SK-N-SH (cell line): Measurements from ENCODE around the gene INHBB. TPM values are rescaled to one million over a fixed set of nuclear protein-coding genes. Genes with fewer than 3 reads are reported as not detected.

ENCODE experiments used
- CTCF ChIA-PET: fragments of 300-600, 350-600 bp; formaldehyde crosslinking; extraction: SDS; loops from one replicate; lab custom pipeline; 2021; lab: Yijun Ruan, JAX
- POLR2A ChIA-PET: fragments of 350-600 bp; sonication (Branson Sonifier 250); formaldehyde crosslinking; extraction: SDS; loops from one replicate; lab custom pipeline; 2020; ENCODE audit warnings: antibody characterized with exemption, inconsistent platforms; lab: Yijun Ruan, JAX
- DNase-seq: peaks from one replicate; pipeline ENCODE4 v3.0.0; 2012
- H2AFZ ChIP-seq: fragments of 200-600 bp; sonication (generic); 2 replicates; pipeline ENCODE4 v1.8.1; 2016; ENCODE audit warnings: antibody characterized with exemption, mild to moderate bottlenecking, low read depth
- H3F3A ChIP-seq: fragments of 200-600 bp; sonication (generic); replicated peaks from 2 replicates; pipeline ENCODE3; 2016; ENCODE audit warnings: antibody characterized with exemption, mild to moderate bottlenecking; ENCODE audit not compliant: insufficient read depth
- H3K27ac ChIP-seq, 2 experiments: fragments of 200-500 bp in 1 of 2; fragments of 200-600 bp in 1 of 2; sonication (Bioruptor generic) in 1 of 2; sonication (generic), shearing (Covaris generic) in 1 of 2; 2 replicates each; pipeline versions ENCODE4 v1.5.1 to v1.6.1; 2014 to 2016; ENCODE audit warnings: low read depth in 2 of 2, inconsistent platforms in 1 of 2, low read length in 1 of 2, mild to moderate bottlenecking in 1 of 2, mixed read lengths in 1 of 2
- H3K27me3 ChIP-seq: fragments of 200-600 bp; sonication (generic), shearing (Covaris generic); 2 replicates; pipeline ENCODE4 v1.6.1; 2016; ENCODE audit warnings: mixed run types; ENCODE audit not compliant: insufficient read depth
- H3K36me3 ChIP-seq, 2 experiments: fragments of 200-500 bp in 1 of 2; fragments of 200-600 bp in 1 of 2; sonication (Bioruptor generic) in 1 of 2; sonication (generic) in 1 of 2; replicated peaks in 1 of 2; 2 replicates each; pipeline versions ENCODE3 to v1.5.1; 2014 to 2016; ENCODE audit warnings: low read length in 1 of 2, mild to moderate bottlenecking in 1 of 2; ENCODE audit not compliant: insufficient read depth in 2 of 2, control insufficient read depth in 1 of 2
- H3K4me1 ChIP-seq, 2 experiments: fragments of 200-500 bp in 1 of 2; fragments of 200-600 bp in 1 of 2; sonication (Bioruptor generic) in 1 of 2; sonication (generic), shearing (Covaris generic) in 1 of 2; 2 replicates each; pipeline versions ENCODE4 v1.5.1 to v1.6.1; 2014 to 2016; ENCODE audit warnings: low read depth in 1 of 2, low read length in 1 of 2, mixed run types in 1 of 2; ENCODE audit not compliant: insufficient read depth in 2 of 2, control insufficient read depth in 1 of 2
- H3K4me2 ChIP-seq: fragments of 200-600 bp; sonication (generic), shearing (Covaris generic); 2 replicates; pipeline ENCODE4 v1.6.1; 2017; ENCODE audit warnings: mixed run types
- H3K4me3 ChIP-seq, 2 experiments: fragments of 200-500 bp in 1 of 2; fragments of 200-600 bp in 1 of 2; sonication (Bioruptor generic) in 1 of 2; sonication (generic), shearing (Covaris generic) in 1 of 2; 2 replicates each; pipeline versions ENCODE4 v1.5.1 to v1.8.1; 2014 to 2016; ENCODE audit warnings: low read depth in 2 of 2, inconsistent platforms in 1 of 2, low read length in 1 of 2, mild to moderate bottlenecking in 1 of 2, mixed read lengths in 1 of 2, moderate library complexity in 1 of 2
- H3K79me2 ChIP-seq: fragments of 200-600 bp; sonication (generic); 2 replicates; pipeline ENCODE4 v1.8.1; 2017; ENCODE audit warnings: mild to moderate bottlenecking; ENCODE audit not compliant: insufficient read depth
- H3K9ac ChIP-seq: fragments of 200-600 bp; sonication (generic); 2 replicates; pipeline ENCODE4 v1.6.1; 2017; ENCODE audit warnings: mixed run types
- H3K9me2 ChIP-seq: fragments of 200-600 bp; sonication (generic); 2 replicates; pipeline ENCODE4 v1.6.1; 2017; ENCODE audit warnings: mixed run types
- H3K9me3 ChIP-seq: fragments of 200-600 bp; sonication (generic); 2 replicates; pipeline ENCODE4 v1.6.1; 2017; ENCODE audit warnings: mixed run types, mild to moderate bottlenecking, moderate library complexity
- H4K20me1 ChIP-seq: fragments of 200-600 bp; sonication (generic); 2 replicates; pipeline ENCODE4 v1.6.1; 2017; ENCODE audit warnings: mild to moderate bottlenecking, mixed run types; ENCODE audit not compliant: insufficient read depth
- ELF1 ChIP-seq: IDR thresholded peaks from 2 replicates; pipeline ENCODE4 v1.4.0; 2012
- EP300 ChIP-seq, 2 experiments: IDR thresholded peaks; 2 replicates each; pipeline versions ENCODE4 v1.4.0 to v1.6.1; 2012; ENCODE audit warnings: borderline replicate concordance in 1 of 2, low read depth in 1 of 2, low read length in 1 of 2
- EZH2phosphoT487 ChIP-seq: fragments of 200-600 bp; sonication (generic); IDR thresholded peaks from 2 replicates; pipeline ENCODE4 v1.6.1; 2017; ENCODE audit warnings: low read depth, mixed run types, mild to moderate bottlenecking, antibody characterized with exemption, moderate library complexity, borderline replicate concordance
- FOXM1 ChIP-seq: IDR thresholded peaks from 2 replicates; pipeline ENCODE4 v1.4.0; 2012; ENCODE audit warnings: low read depth, mild to moderate bottlenecking
- GABPA ChIP-seq: IDR thresholded peaks from 2 replicates; pipeline ENCODE4 v1.4.0; 2012; ENCODE audit warnings: low read depth, mild to moderate bottlenecking
- MEF2A ChIP-seq: IDR thresholded peaks from 2 replicates; pipeline ENCODE4 v1.4.0; 2012; ENCODE audit warnings: low read depth, borderline replicate concordance
- MXI1 ChIP-seq: IDR thresholded peaks from 2 replicates; pipeline ENCODE4 v1.6.1; 2012; ENCODE audit warnings: mild to moderate bottlenecking, low read depth, low read length, improper control_type of control experiment
- NFIC ChIP-seq: IDR thresholded peaks from 2 replicates; pipeline ENCODE4 v1.4.0; 2012; ENCODE audit warnings: borderline replicate concordance
- RCOR1 ChIP-seq: fragments of 150-350 bp; IDR thresholded peaks from 2 replicates; pipeline ENCODE4 v1.6.1; 2017; ENCODE audit warnings: antibody characterized with exemption, low read length
- REST ChIP-seq: IDR thresholded peaks from 2 replicates; pipeline ENCODE4 v1.6.1; 2012; ENCODE audit warnings: mild to moderate bottlenecking, low read depth, low read length, moderate library complexity
- TEAD4 ChIP-seq: IDR thresholded peaks from 2 replicates; pipeline ENCODE4 v1.4.0; 2012; ENCODE audit warnings: mild to moderate bottlenecking, borderline replicate concordance; ENCODE audit not compliant: insufficient read depth
- ZBTB33 ChIP-seq: IDR thresholded peaks from 2 replicates; pipeline ENCODE4 v1.4.0; 2012; ENCODE audit warnings: low read depth, borderline replicate concordance
- WGBS: methylation state at CpG from one replicate; pipeline ENCODE4 v1.1.6; 2017; ENCODE audit warnings: low lambda C conversion rate; 5-methylcytosine and 5-hydroxymethylcytosine counted together
- polyA plus RNA-seq, 3 experiments: library from polyadenylated mRNA; depleted of rRNA; stranded (reverse); fragments of >200 nt; gene quantifications; 2 replicates each; pipeline ENCODE4 v1.2.3, GENCODE V29; 2012
- TF ChIP-seq, protein P1 (sequence below): fragments of 200-600 bp; sonication (generic); IDR thresholded peaks from 2 replicates; pipeline ENCODE4 v1.6.1; 2017; ENCODE audit warnings: antibody characterized with exemption, mild to moderate bottlenecking, moderate library complexity
- TF ChIP-seq, protein P2 (sequence below): IDR thresholded peaks from 2 replicates; pipeline ENCODE4; 2012
- TF ChIP-seq, protein P3 (sequence below): fragments of 150-350 bp; IDR thresholded peaks from 2 replicates; pipeline ENCODE4 v1.6.1; 2017; ENCODE audit warnings: antibody characterized with exemption, low read length, low read depth, borderline replicate concordance

INHBB gene
- polyA plus RNA-seq, 1 of the 3 experiments (the other 2 are of a cell fraction): 0.03 TPM

- ChIA-PET CTCF (no interaction called here), POLR2A (no interaction called here)
- Histone ChIP-seq H4K20me1 (no peaks in the 10 kb centered on the region), H3K4me1 (no peaks in the 10 kb centered on the region; a peak in 1 of 4 replicates), H3K79me2 (no peaks in the 10 kb centered on the region), H3K4me3 (no peak overlapping the region), H3K27me3 (peaks cover 6% of the 10 kb centered on the region), H3K4me2 (no peak overlapping the region), H2AFZ (no peak overlapping the region), H3K9me3 (no peaks in the 10 kb centered on the region), H3K36me3 (no peaks in the 10 kb centered on the region), H3K9me2 (no peaks in the 10 kb centered on the region), H3K9ac (no peak overlapping the region), H3K27ac (no peak overlapping the region), H3F3A (no peaks in the 10 kb centered on the region)
- DNase-seq: no peak
- WGBS: 20% methylated on average over 3 of the region's 3 CpGs
- TF ChIP-seq MXI1 (no peak), FOXM1 (no peak)
Measured at GRCh38 chr2:120378605-120379004, 32.7 kb downstream of the INHBB start.

GRCh38 chr2:120379916-120380893 is 34.3 kb downstream of the INHBB start:
- H3K27me3 ChIP-seq: peaks cover 6% of the 10 kb centered on the region
- peaks cover 0 to under 1% of the 10 kb centered on the region in 2 experiments; a peak in 1 of 4 replicates for H3K4me1 ChIP-seq
- no peaks in the 10 kb centered on the region for H3F3A ChIP-seq
- H3K9ac ChIP-seq: no peak overlapping the region
- H3K36me3 ChIP-seq: no peaks in the 10 kb centered on the region
- H3K79me2 ChIP-seq: no peaks in the 10 kb centered on the region
- no peaks in the 10 kb centered on the region for H3K9me3 ChIP-seq
- no peak overlapping the region for H3K4me2 ChIP-seq
- H4K20me1 ChIP-seq: no peaks in the 10 kb centered on the region
- no peak overlapping the region for H3K4me3 ChIP-seq
- ChIA-PET CTCF (interaction anchor here (0.6 to 1.9 kb wide), 3 partner anchors 37 to 153 kb away, joined by 3 to 4 read pairs (median 3); no protein-coding TSS in a partner anchor), POLR2A (interaction anchor here (0.8 kb wide), 1 partner anchor 79 kb away, joined by 3 read pairs; no protein-coding TSS in a partner anchor)
- no peak overlapping the region for H2AFZ ChIP-seq
- H3K27ac ChIP-seq: no peak overlapping the region
- H3K9me2 ChIP-seq: no peaks in the 10 kb centered on the region
- no peak for DNase-seq
- WGBS: 35% methylated on average over 19 of the region's 21 CpGs
- no peak for TF ChIP-seq RCOR1
- no peak for TF ChIP-seq MEF2A
- no peak for TF ChIP-seq ELF1
- TF ChIP-seq, protein P1, sequence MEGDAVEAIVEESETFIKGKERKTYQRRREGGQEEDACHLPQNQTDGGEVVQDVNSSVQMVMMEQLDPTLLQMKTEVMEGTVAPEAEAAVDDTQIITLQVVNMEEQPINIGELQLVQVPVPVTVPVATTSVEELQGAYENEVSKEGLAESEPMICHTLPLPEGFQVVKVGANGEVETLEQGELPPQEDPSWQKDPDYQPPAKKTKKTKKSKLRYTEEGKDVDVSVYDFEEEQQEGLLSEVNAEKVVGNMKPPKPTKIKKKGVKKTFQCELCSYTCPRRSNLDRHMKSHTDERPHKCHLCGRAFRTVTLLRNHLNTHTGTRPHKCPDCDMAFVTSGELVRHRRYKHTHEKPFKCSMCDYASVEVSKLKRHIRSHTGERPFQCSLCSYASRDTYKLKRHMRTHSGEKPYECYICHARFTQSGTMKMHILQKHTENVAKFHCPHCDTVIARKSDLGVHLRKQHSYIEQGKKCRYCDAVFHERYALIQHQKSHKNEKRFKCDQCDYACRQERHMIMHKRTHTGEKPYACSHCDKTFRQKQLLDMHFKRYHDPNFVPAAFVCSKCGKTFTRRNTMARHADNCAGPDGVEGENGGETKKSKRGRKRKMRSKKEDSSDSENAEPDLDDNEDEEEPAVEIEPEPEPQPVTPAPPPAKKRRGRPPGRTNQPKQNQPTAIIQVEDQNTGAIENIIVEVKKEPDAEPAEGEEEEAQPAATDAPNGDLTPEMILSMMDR: no peak
- TF ChIP-seq EP300 (IDR thresholded peaks at IDR 0.05; ENCODE audit: borderline replicate concordance in 1 of 2, low read depth in 1 of 2, low read length in 1 of 2): no peak
- no peak for TF ChIP-seq MXI1
- TF ChIP-seq TEAD4: no peak
- TF ChIP-seq NFIC: no peak
- TF ChIP-seq, protein P2, sequence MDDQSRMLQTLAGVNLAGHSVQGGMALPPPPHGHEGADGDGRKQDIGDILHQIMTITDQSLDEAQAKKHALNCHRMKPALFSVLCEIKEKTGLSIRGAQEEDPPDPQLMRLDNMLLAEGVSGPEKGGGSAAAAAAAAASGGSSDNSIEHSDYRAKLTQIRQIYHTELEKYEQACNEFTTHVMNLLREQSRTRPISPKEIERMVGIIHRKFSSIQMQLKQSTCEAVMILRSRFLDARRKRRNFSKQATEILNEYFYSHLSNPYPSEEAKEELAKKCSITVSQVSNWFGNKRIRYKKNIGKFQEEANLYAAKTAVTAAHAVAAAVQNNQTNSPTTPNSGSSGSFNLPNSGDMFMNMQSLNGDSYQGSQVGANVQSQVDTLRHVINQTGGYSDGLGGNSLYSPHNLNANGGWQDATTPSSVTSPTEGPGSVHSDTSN: no peak
- no peak for TF ChIP-seq REST
- TF ChIP-seq, protein P3, sequence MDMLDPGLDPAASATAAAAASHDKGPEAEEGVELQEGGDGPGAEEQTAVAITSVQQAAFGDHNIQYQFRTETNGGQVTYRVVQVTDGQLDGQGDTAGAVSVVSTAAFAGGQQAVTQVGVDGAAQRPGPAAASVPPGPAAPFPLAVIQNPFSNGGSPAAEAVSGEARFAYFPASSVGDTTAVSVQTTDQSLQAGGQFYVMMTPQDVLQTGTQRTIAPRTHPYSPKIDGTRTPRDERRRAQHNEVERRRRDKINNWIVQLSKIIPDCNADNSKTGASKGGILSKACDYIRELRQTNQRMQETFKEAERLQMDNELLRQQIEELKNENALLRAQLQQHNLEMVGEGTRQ: no peak
- no peak for TF ChIP-seq GABPA
- TF ChIP-seq FOXM1: no peak
- TF ChIP-seq ZBTB33: no peak
- TF ChIP-seq EZH2phosphoT487: no peak
